Type B pancreatic cell (in vitro differentiated cells): ENCODE data around the gene PGF. TPM values are rescaled to one million over a fixed set of nuclear protein-coding genes. Genes with fewer than 3 reads are reported as not detected.
"Not testable (repeated sequence)": the region's sequence is repeated elsewhere in the genome, so short reads cannot be mapped to it uniquely, and the experiment has no call there.

Experiments used
- DNase-seq: peaks from one replicate; pipeline ENCODE4 v3.0.0; 2021; ENCODE audit warnings: mixed read lengths; ENCODE audit not compliant: unreplicated experiment; ENCODE audit errors: extremely low spot score
- H3K27ac Mint-ChIP-seq: 2 replicates; pipeline ENCODE4 v1.8.0; 2021; ENCODE audit warnings: mild to moderate bottlenecking, mixed read lengths
- H3K27me3 Mint-ChIP-seq: 2 replicates; pipeline ENCODE4 v1.8.0; 2021; ENCODE audit warnings: mixed read lengths
- H3K36me3 Mint-ChIP-seq: 2 replicates; pipeline ENCODE4 v1.8.0; 2021; ENCODE audit warnings: mixed read lengths
- H3K4me1 Mint-ChIP-seq: one replicate; pipeline ENCODE4 v1.8.0; 2021; ENCODE audit warnings: mixed read lengths; ENCODE audit not compliant: unreplicated experiment
- H3K4me3 Mint-ChIP-seq: 2 replicates; pipeline ENCODE4 v1.8.0; 2021; ENCODE audit warnings: mild to moderate bottlenecking, mixed read lengths
- H3K9me3 Mint-ChIP-seq: 2 replicates; pipeline ENCODE4 v1.8.0; 2021; ENCODE audit warnings: mixed read lengths
- long read RNA-seq: library from polyadenylated mRNA; unstranded; transcript quantifications from one replicate; pipeline ENCODE4 v2.0.0, GENCODE V29; 2020
- total RNA-seq: library from RNA; stranded (reverse); gene quantifications from 2 replicates; pipeline ENCODE4 v1.2.1, GENCODE V29; 2021; ENCODE audit warnings: low replicate concordance
- TF ChIP-seq, protein P1 (sequence below): fragments of 200-600 bp; sonication (generic); conservative IDR thresholded peaks from 2 replicates; pipeline ENCODE4 v1.5.0; 2021; ENCODE audit warnings: antibody characterized with exemption, mild to moderate bottlenecking

Gene PGF
- 8.4 and 16.8 TPM in 2 replicates for total RNA-seq
- long read RNA-seq, partial matches to known transcripts: 0 of 1 reads
- long read RNA-seq, other reads (novel, unspliced or antisense): 1 of 1 reads

DNA sequence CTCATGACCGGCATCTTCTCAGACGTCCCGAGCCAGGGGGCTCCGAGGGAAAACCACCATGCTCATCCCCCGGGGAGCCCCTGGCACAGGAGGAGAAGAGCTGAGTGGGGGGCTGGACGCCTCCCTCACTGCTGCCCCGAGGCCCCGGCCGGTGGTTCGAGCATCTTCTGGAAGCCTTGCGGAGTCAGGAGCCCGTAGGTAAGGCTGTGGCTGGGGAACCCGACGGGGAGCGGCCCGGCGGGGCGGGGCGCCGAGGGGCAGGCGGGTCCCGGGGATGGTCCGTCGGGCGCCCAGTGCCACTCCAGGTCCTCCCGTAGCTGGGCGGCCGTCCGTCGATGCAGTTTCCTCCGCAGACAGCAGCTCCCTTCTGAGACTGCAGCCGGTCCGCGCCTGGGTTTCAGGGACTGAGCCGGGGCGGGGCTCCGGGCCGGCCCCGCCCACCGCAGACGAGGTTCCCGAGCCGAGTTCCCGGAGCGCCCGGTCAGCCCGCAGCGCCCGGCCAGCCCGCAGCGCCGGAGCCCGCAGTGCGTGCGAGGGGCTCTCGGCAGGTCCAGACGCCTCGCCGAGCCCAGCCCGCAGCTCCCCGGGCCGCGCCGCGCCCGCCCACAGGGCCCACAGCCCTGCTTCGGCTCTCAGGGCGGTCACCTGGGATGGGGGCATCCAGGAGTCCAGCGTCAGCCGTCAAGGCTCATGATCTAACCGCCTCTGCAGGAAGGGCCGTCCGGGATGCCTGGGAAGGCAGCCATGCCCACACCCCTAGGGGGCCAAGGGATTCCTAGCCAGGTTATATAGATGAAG lies at the start of gene PGF:
Gene PGF, minus strand, starts transcription at position 369 of the 798 bp plus-strand sequence. Its CDS starts 355 bp downstream, at position 14.
- Mint-ChIP-seq H3K4me1 (peaks cover 30% of the 10 kb centered on the region), H3K4me3 (peak within 1 kb of the TSS; percentile 78), H3K27ac (peak within 1 kb of the TSS; percentile 30), H3K27me3 (peaks cover 4% of the 10 kb centered on the region), H3K9me3 (no peaks in the 10 kb centered on the region), H3K36me3 (no peaks in the 10 kb centered on the region)
- TF ChIP-seq, protein P1, sequence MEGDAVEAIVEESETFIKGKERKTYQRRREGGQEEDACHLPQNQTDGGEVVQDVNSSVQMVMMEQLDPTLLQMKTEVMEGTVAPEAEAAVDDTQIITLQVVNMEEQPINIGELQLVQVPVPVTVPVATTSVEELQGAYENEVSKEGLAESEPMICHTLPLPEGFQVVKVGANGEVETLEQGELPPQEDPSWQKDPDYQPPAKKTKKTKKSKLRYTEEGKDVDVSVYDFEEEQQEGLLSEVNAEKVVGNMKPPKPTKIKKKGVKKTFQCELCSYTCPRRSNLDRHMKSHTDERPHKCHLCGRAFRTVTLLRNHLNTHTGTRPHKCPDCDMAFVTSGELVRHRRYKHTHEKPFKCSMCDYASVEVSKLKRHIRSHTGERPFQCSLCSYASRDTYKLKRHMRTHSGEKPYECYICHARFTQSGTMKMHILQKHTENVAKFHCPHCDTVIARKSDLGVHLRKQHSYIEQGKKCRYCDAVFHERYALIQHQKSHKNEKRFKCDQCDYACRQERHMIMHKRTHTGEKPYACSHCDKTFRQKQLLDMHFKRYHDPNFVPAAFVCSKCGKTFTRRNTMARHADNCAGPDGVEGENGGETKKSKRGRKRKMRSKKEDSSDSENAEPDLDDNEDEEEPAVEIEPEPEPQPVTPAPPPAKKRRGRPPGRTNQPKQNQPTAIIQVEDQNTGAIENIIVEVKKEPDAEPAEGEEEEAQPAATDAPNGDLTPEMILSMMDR: no peak
- no peak for DNase-seq

DNA sequence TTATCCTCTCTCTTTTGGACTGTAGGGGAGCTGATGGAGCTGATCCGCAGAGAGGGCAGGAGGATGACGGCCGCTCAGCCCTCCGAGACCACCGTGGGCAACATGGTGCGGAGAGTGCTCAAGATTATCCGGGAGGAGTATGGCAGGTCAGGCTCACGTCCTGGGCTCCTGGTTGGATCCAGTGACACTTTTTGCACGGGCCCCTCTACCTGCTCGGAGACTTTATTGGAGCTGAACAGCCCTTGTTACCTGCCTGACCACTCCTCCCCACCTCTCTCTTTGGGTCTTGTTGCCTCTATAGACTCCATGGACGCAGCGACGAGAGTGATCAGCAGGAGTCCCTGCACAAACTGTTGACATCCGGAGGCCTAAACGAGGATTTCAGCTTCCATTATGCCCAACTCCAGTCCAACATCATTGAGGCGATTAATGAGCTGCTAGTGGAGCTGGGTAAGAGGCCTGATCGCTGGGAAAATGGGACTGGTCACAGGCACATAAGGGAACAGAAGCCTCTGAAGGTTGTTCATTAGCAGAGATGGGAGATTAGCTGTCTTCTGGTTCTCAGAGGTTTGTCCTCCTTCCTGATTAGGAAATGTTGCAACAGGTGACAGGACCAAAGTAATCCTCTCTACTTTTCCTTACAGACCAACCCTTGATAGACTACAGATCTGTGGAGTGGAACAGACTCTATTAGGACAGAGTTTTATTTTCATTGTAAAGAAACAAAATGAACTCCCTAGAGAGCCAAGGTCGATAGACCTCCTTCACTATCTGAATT lies 48.0 kb upstream of the PGF start:
- Mint-ChIP-seq H3K9me3 (no peaks in the 10 kb centered on the region), H3K4me1 (peaks cover 15% of the 10 kb centered on the region), H3K4me3 (peak overlapping the region; percentile 99), H3K27ac (peak overlapping the region; percentile 82), H3K36me3 (peaks cover 26% of the 10 kb centered on the region), H3K27me3 (no peaks in the 10 kb centered on the region)
- no peak for DNase-seq
- TF ChIP-seq, protein P1: no peak

DNA sequence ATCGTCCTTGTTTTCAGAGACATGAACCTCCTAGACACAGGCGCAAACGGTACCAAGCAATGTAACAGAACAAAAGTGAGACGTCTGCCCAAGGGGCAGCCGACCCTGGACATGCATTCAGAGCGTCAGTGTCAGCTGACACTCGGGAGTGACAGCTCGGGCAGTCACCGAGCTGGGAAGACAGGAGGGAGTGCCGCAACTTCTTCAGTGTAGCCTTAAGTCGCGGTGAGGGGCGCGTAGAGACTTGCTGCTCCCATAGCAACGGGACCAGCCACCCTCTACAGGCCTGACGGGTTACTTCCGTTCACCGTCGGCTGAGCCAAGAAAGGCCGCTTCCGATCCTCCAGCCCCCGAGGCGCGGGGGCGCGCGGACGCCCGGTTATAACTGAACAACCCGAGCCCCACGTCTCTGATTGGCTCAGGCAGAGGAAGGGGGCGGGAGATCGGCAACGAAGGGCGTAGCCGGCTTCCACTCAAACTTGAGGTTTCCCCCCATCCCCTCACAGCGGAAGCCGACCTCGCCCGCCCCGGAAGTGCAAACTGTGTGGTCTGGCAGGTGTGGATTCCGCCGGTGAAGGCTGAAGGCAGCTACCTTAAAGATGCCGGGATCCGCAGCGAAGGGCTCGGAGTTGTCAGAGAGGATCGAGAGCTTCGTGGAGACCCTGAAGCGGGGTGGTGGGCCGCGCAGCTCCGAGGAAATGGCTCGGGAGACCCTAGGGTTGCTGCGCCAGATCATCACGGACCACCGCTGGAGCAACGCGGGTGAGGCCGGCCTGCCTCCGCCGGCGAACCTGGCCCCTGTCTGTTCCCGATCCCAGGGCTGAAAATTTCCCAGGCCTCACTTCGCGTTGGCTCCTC lies 47.2 kb upstream of the PGF start, which contains the start of gene EIF2B2:
Gene EIF2B2, plus strand, starts transcription at position 530 of the 858 bp plus-strand sequence. Its CDS starts 70 bp downstream, at position 600.
- H3K9me3 Mint-ChIP-seq: no peaks in the 10 kb centered on the region
- peak within 1 kb of the TSS; percentile 99 for H3K4me3 Mint-ChIP-seq
- H3K27ac Mint-ChIP-seq: peak within 1 kb of the TSS; percentile 82
- peak; percentile 97 for DNase-seq
- H3K27me3 Mint-ChIP-seq: no peaks in the 10 kb centered on the region
- H3K4me1 Mint-ChIP-seq: peaks cover 15% of the 10 kb centered on the region
- H3K36me3 Mint-ChIP-seq: peaks cover 23% of the 10 kb centered on the region
- TF ChIP-seq, protein P1: peak; percentile 54

DNA sequence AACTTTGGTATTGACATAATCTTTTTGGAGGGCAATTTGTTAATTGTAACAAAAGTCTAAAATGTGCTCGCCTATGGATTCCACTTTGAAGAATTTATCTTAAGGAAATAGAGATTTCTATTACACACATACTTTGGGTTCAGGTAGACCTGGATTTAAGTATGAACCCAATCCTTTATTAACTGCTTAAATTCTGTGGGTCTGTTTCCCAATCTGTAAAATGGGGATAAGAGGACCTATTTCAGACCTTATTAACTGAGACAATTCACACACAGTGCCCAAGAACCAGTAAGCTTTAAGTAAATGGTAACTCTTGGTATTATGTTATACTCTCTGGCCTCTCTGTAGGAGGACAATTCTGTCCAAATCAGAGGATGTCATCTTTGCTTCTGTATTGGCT lies 46.5 kb upstream of the PGF start:
- H3K4me3 Mint-ChIP-seq: peak overlapping the region; percentile 99
- no peaks in the 10 kb centered on the region for H3K9me3 Mint-ChIP-seq
- TF ChIP-seq, protein P1: no peak
- no peaks in the 10 kb centered on the region for H3K27me3 Mint-ChIP-seq
- H3K4me1 Mint-ChIP-seq: peaks cover 15% of the 10 kb centered on the region
- no peak for DNase-seq
- peak overlapping the region; percentile 82 for H3K27ac Mint-ChIP-seq
- peaks cover 16% of the 10 kb centered on the region for H3K36me3 Mint-ChIP-seq

DNA sequence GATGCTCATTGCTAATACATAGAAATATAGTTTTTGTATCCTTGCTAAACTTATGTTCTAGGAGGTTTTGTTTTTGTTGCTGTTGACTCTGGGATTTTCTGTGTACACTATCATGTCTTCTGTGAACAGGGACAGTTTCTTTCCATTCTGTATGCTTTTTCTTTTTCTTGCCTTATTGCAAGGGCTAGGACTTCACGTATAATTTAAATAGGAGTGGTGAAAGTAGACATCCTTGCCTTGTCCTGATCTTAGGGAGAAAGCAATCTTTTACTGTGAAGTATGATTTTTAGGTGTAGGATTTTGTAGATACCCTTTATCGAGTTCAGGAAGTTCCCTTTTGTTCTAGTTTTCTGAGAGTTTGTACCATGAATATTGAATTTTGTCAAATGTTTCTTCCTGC lies 45.9 kb upstream of the PGF start:
- Mint-ChIP-seq H3K4me1 (peaks cover 15% of the 10 kb centered on the region), H3K27me3 (no peaks in the 10 kb centered on the region), H3K27ac (no peak overlapping the region), H3K4me3 (no peak overlapping the region), H3K9me3 (no peaks in the 10 kb centered on the region), H3K36me3 (peaks cover 12% of the 10 kb centered on the region)
- DNase-seq: no peak
- TF ChIP-seq, protein P1: no peak

DNA sequence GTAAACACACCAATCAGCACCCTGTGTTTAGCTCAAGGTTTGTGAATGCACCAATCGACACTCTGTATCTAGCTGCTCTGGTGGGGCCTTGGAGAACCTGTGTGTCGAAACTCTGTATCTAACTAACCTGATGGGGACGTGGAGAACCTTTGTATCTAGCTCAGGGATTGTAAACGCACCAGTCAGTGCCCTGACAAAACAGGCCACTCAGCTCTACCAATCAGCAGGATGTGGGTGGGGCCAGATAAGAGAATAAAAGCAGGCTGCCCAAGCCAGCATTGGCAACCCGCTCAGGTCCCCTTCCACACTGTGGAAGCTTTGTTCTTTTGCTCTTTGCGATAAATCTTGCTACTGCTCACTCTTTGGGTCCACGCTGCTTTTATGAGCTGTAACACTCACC lies 40.4 kb upstream of the PGF start:
- H3K27ac Mint-ChIP-seq, H3K36me3 Mint-ChIP-seq, DNase-seq, H3K4me3 Mint-ChIP-seq, H3K9me3 Mint-ChIP-seq, H3K4me1 Mint-ChIP-seq, H3K27me3 Mint-ChIP-seq: not testable (repeated sequence)

DNA sequence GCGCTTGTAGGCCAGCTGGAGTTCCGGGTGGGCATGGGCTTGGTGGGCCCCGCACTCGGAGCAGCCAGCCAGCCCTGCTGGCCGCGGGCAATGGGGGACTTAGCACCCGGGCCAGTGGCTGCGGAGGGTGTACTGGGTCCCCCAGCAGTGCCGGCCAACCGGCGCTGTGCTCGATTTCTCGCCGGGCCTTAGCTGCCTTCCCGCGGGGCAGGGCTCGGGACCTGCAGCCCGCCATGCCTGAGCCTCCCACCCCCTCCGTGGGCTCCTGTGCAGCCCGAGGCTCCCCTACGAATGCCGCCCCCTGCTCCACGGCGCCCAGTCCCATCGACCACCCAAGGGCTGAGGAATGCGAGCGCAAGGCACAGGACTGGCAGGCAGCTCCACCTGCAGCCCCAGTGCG lies 38.8 kb upstream of the PGF start:
- not testable (repeated sequence) for H3K27me3 Mint-ChIP-seq, DNase-seq, H3K4me3 Mint-ChIP-seq, H3K4me1 Mint-ChIP-seq, H3K36me3 Mint-ChIP-seq, H3K27ac Mint-ChIP-seq, H3K9me3 Mint-ChIP-seq
